Nephron progenitor cell (in vitro differentiated cells): ENCODE measurements around the gene CADM4.
"Not testable (repeated sequence)": the region's sequence is repeated elsewhere in the genome, so short reads cannot be mapped to it uniquely, and the experiment has no call there.

Source experiments
- DNase-seq: peaks from one replicate; pipeline ENCODE4 v3.0.0; 2021
- H3K27ac Mint-ChIP-seq: 2 replicates; pipeline ENCODE4 v1.8.0; 2021; ENCODE audit warnings: mild to moderate bottlenecking, moderate library complexity, mixed read lengths
- H3K27me3 Mint-ChIP-seq: 2 replicates; pipeline ENCODE4 v1.8.0; 2021; ENCODE audit warnings: mild to moderate bottlenecking, low read depth, mixed read lengths; ENCODE audit not compliant: poor library complexity
- H3K36me3 Mint-ChIP-seq: 2 replicates; pipeline ENCODE4 v1.8.0; 2021; ENCODE audit warnings: low read depth, mixed read lengths
- H3K4me1 Mint-ChIP-seq: 2 replicates; pipeline ENCODE4 v1.8.0; 2021; ENCODE audit warnings: mixed read lengths
- H3K4me3 Mint-ChIP-seq: 2 replicates; pipeline ENCODE4 v1.8.0; 2021; ENCODE audit warnings: mild to moderate bottlenecking, moderate library complexity, mixed read lengths
- H3K9me3 Mint-ChIP-seq: 2 replicates; pipeline ENCODE4 v1.8.0; 2021; ENCODE audit warnings: mild to moderate bottlenecking, moderate library complexity, mixed read lengths
- TF ChIP-seq, protein P1 (sequence below): fragments of 200-600 bp; sonication (generic); IDR thresholded peaks from 2 replicates; pipeline ENCODE4 v1.5.0; 2021; ENCODE audit warnings: antibody characterized with exemption

Gene CADM4

DNA sequence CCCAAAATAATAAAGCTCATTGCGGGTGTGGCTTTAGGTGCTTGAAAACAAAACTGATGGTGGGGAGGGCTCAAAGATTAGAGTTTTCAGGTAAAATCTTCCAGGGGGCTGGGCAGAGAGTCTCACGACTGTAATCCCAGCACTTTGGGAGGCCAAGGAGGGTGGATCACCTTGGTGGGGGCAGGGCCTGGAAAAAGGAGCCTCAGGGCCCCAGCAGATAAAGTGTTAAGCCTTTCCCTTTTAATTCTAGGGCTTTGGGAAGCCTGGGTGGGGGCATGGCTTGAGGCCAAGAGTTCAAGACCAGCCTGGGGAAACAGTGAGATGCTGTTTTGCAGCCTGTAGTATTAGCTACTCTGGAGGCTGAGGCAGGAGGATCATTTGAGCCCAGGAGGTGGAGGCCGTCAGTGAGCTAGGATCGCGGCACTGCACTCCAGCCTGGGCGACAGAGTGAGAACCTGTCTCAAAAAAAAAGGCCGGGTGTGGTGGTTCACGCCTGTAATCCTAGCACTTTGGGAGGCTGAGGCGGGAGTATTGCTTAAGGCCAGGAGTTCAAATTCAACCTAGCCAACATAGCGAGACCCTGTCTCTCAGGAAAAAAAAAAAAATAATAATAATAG lies 45.5 kb downstream of the CADM4 start:
- no peak overlapping the region for H3K27ac Mint-ChIP-seq
- H3K9me3 Mint-ChIP-seq: no peaks in the 10 kb centered on the region
- no peak for DNase-seq
- peak overlapping the region; percentile 95 for H3K4me3 Mint-ChIP-seq
- peaks cover 35% of the 10 kb centered on the region for H3K4me1 Mint-ChIP-seq
- H3K27me3 Mint-ChIP-seq: no peaks in the 10 kb centered on the region
- TF ChIP-seq, protein P1, sequence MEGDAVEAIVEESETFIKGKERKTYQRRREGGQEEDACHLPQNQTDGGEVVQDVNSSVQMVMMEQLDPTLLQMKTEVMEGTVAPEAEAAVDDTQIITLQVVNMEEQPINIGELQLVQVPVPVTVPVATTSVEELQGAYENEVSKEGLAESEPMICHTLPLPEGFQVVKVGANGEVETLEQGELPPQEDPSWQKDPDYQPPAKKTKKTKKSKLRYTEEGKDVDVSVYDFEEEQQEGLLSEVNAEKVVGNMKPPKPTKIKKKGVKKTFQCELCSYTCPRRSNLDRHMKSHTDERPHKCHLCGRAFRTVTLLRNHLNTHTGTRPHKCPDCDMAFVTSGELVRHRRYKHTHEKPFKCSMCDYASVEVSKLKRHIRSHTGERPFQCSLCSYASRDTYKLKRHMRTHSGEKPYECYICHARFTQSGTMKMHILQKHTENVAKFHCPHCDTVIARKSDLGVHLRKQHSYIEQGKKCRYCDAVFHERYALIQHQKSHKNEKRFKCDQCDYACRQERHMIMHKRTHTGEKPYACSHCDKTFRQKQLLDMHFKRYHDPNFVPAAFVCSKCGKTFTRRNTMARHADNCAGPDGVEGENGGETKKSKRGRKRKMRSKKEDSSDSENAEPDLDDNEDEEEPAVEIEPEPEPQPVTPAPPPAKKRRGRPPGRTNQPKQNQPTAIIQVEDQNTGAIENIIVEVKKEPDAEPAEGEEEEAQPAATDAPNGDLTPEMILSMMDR: no peak
- peaks cover 30% of the 10 kb centered on the region for H3K36me3 Mint-ChIP-seq

DNA sequence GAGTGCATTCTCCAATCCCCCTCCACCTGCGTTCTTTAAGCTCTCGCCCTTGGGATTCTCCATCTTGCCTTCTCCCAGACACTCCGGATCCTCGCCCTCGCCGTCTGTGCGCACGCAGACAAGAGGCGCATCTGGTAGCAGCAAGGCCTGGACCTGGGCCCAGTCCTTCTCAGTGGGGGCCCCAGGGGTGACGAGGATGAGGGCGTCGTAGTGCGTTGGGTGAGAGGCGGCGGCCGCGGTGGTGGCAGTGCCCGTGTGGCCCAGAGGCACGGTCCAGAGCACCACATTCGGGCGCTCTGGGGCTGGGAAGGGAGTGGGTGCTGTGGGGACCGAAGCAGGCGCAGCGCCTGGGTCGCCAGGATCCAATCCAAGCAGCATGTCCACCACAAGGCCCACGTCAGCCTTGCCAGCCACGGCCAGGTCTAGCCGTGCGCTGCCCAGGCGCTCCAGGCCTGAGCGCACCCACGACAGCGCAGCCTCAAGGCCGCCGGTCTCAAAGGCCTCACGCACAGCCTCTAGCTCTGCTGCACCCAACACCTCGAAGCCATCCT lies 46.8 kb downstream of the CADM4 start:
- H3K36me3 Mint-ChIP-seq: peaks cover 36% of the 10 kb centered on the region
- H3K27me3 Mint-ChIP-seq: no peaks in the 10 kb centered on the region
- no peaks in the 10 kb centered on the region for H3K9me3 Mint-ChIP-seq
- H3K27ac Mint-ChIP-seq: no peak overlapping the region
- no peak overlapping the region for H3K4me3 Mint-ChIP-seq
- H3K4me1 Mint-ChIP-seq: peaks cover 27% of the 10 kb centered on the region
- TF ChIP-seq, protein P1: no peak
- DNase-seq: no peak

GRCh38 chr19:43591904-43592772 lies 47.5 kb downstream of the CADM4 start:
- DNase-seq: no peak
- Mint-ChIP-seq H3K4me3 (no peak overlapping the region), H3K27ac (no peak overlapping the region), H3K27me3 (no peaks in the 10 kb centered on the region), H3K9me3 (no peaks in the 10 kb centered on the region), H3K36me3 (peaks cover 36% of the 10 kb centered on the region), H3K4me1 (peaks cover 20% of the 10 kb centered on the region)
- TF ChIP-seq, protein P1: no peak

DNA sequence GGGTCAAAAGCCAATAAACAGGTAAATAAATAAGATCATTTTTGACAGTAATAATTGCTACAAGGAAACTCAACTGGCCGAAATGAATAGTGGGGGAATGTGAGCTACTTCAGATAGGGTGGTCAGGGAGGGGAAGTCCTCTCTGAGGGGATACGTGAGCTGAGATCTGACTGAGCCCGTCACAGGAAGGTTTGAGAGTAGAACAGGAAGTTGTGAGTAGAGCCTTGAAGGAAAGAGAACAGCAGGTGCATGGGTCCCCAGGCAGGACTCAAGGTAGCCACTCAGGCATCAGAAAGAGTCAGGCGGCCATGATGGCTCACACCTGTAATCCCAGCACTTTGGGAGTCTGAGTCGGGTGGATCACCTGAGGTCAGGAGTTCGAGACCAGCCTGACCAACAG lies 50.0 kb downstream of the CADM4 start:
- Mint-ChIP-seq H3K4me1 (peaks cover 10% of the 10 kb centered on the region), H3K36me3 (peaks cover 58% of the 10 kb centered on the region), H3K4me3 (no peak overlapping the region), H3K27ac (peak overlapping the region; percentile 12), H3K9me3 (no peaks in the 10 kb centered on the region), H3K27me3 (peaks cover 3% of the 10 kb centered on the region)
- DNase-seq: no peak
- TF ChIP-seq, protein P1: no peak

DNA sequence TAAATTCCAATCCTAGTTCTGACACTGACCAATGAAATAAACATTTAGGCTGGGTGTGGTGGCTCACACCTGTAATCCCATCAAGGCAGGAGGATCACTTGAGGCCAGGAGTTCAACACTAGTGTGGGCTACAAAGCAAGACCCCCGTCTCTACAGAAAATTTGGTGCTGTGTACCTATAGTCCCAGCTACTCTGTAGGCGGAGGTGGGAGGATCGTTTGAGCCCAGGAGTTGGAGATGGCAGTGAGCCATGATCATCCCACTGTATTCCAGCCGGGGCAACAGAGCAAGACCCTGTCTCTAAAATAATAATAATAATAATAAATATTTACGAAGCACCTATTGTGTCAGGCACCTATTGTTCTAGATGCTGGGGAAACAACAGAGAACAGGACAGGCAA lies 50.4 kb downstream of the CADM4 start:
- peak overlapping the region; percentile 79 for H3K27ac Mint-ChIP-seq
- peaks cover 10% of the 10 kb centered on the region for H3K4me1 Mint-ChIP-seq
- no peak for DNase-seq
- H3K36me3 Mint-ChIP-seq: peaks cover 62% of the 10 kb centered on the region
- no peak overlapping the region for H3K4me3 Mint-ChIP-seq
- H3K27me3 Mint-ChIP-seq: peaks cover 3% of the 10 kb centered on the region
- TF ChIP-seq, protein P1: no peak
- no peaks in the 10 kb centered on the region for H3K9me3 Mint-ChIP-seq

DNA sequence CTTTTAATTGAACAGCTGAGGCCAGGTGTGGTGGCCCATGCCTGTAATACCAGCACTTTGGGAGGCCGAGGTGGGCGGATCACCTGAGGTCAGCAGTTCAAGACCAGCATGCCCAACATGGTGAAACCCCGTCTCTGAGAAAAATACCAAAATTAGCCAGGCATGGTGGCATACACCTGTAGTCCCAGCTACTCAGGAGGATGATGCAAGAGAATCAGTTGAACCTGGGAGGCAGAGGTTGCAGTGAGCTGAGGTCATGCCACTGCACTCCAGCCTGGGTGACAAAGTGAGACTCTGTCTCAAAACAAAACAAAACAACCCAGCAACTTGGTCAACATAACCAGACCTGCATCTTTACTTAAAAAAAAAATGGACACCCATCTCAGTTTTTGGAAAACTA lies 52.6 kb downstream of the CADM4 start:
- not testable (repeated sequence) for DNase-seq, H3K9me3 Mint-ChIP-seq, H3K4me1 Mint-ChIP-seq, H3K27me3 Mint-ChIP-seq, H3K27ac Mint-ChIP-seq, H3K4me3 Mint-ChIP-seq
- peaks cover 51% of the 10 kb centered on the region for H3K36me3 Mint-ChIP-seq
